Loucy (cell line): ENCODE data around the gene ITGA11.

Experiments used
- H2AFZ ChIP-seq: fragments of 200-600 bp; sonication (generic); 2 replicates; pipeline ENCODE4 v1.6.0; 2016; ENCODE audit warnings: antibody characterized with exemption, mild to moderate bottlenecking, low read length, moderate library complexity
- H3F3A ChIP-seq: fragments of 200-600 bp; 2 replicates; pipeline ENCODE4 v1.6.0; 2016; ENCODE audit warnings: antibody characterized with exemption, low read depth, mild to moderate bottlenecking
- H3K27me3 ChIP-seq: fragments of 200-600 bp; sonication (generic); 2 replicates; pipeline ENCODE4 v1.6.1; 2014; ENCODE audit warnings: low read length, mild to moderate bottlenecking; ENCODE audit not compliant: insufficient read depth, poor library complexity, severe bottlenecking
- H3K36me3 ChIP-seq: fragments of 200-600 bp; sonication (generic); 2 replicates; pipeline ENCODE4 v1.6.1; 2016; ENCODE audit warnings: low read length; ENCODE audit not compliant: insufficient read depth
- H3K4me1 ChIP-seq: fragments of 200-600 bp; sonication (generic); 2 replicates; pipeline ENCODE4 v1.5.1; 2014; ENCODE audit warnings: low read length, mild to moderate bottlenecking; ENCODE audit not compliant: insufficient read depth, poor library complexity, severe bottlenecking
- H3K4me2 ChIP-seq: fragments of 200-600 bp; sonication (generic); 2 replicates; pipeline ENCODE4 v1.6.0; 2014; ENCODE audit warnings: antibody characterized with exemption, low read length, low read depth, mild to moderate bottlenecking; ENCODE audit not compliant: poor library complexity, severe bottlenecking
- H3K4me3 ChIP-seq: fragments of 200-600 bp; sonication (generic); 2 replicates; pipeline ENCODE4 v1.5.1; 2014; ENCODE audit warnings: low read length, mild to moderate bottlenecking, mixed read lengths; ENCODE audit not compliant: poor library complexity, severe bottlenecking
- H3K79me2 ChIP-seq: fragments of 200-600 bp; sonication (generic); 2 replicates; pipeline ENCODE4 v1.6.1; 2014; ENCODE audit warnings: low read length; ENCODE audit not compliant: insufficient read depth
- H3K9ac ChIP-seq: fragments of 200-600 bp; sonication (generic); 2 replicates; pipeline ENCODE4 v1.6.0; 2014; ENCODE audit warnings: mild to moderate bottlenecking, low read depth, low read length, moderate library complexity; ENCODE audit not compliant: poor library complexity, severe bottlenecking
- H3K9me2 ChIP-seq: fragments of 200-600 bp; sonication (generic); replicated peaks from 2 replicates; pipeline ENCODE4 v1.6.1; 2016; ENCODE audit warnings: low read depth, low read length, mixed read lengths
- H3K9me3 ChIP-seq: fragments of 200-600 bp; sonication (generic); 2 replicates; pipeline ENCODE4 v1.6.1; 2014; ENCODE audit warnings: mild to moderate bottlenecking, antibody characterized with exemption, low read length, low read depth; ENCODE audit not compliant: insufficient read depth
- H4K20me1 ChIP-seq: fragments of 200-600 bp; sonication (generic); 2 replicates; pipeline ENCODE4 v1.6.0; 2014; ENCODE audit warnings: antibody characterized with exemption, low read length, mild to moderate bottlenecking; ENCODE audit not compliant: insufficient read depth, poor library complexity, severe bottlenecking
- CTCF ChIP-seq: fragments of 200-600 bp; sonication (generic); conservative IDR thresholded peaks from 2 replicates; pipeline ENCODE4 v1.5.1; 2014; ENCODE audit warnings: mild to moderate bottlenecking, antibody characterized with exemption, low read length
- EZH2phosphoT487 ChIP-seq: fragments of 200-600 bp; IDR thresholded peaks from 2 replicates; pipeline ENCODE4 v1.6.1; 2018; ENCODE audit warnings: antibody characterized with exemption, mild to moderate bottlenecking, moderate library complexity, borderline replicate concordance

The ITGA11 gene

GRCh38 chr15:68316061-68316804 is 115.7 kb downstream of the ITGA11 start:
- H3K4me3 ChIP-seq, result no peak overlapping the region
- no peak overlapping the region for H2AFZ ChIP-seq
- no peaks in the 10 kb centered on the region for H3K4me1 ChIP-seq
- TF ChIP-seq CTCF (peak; percentile 30; the same call in 1 of the 2 replicates), EZH2phosphoT487 (no peak)
- no peaks in the 10 kb centered on the region for H4K20me1 ChIP-seq
- H3F3A ChIP-seq, result no peaks in the 10 kb centered on the region
- H3K27me3 ChIP-seq, result no peaks in the 10 kb centered on the region
- H3K9me3 ChIP-seq, result no peaks in the 10 kb centered on the region
- no peaks in the 10 kb centered on the region for H3K9me2 ChIP-seq
- H3K36me3 ChIP-seq, result no peaks in the 10 kb centered on the region
- H3K9ac ChIP-seq, result no peak overlapping the region
- H3K79me2 ChIP-seq, result no peaks in the 10 kb centered on the region
- H3K4me2 ChIP-seq, result no peak overlapping the region

- H3K36me3 ChIP-seq, result no peaks in the 10 kb centered on the region
- no peak overlapping the region for H3K9ac ChIP-seq
- no peaks in the 10 kb centered on the region for H3K79me2 ChIP-seq
- H3K9me2 ChIP-seq, result no peaks in the 10 kb centered on the region
- no peaks in the 10 kb centered on the region for H3K9me3 ChIP-seq
- H3K27me3 ChIP-seq, result no peaks in the 10 kb centered on the region
- no peaks in the 10 kb centered on the region for H3K4me1 ChIP-seq
- H2AFZ ChIP-seq, result no peak overlapping the region
- no peaks in the 10 kb centered on the region for H4K20me1 ChIP-seq
- H3F3A ChIP-seq, result no peaks in the 10 kb centered on the region
- no peak for TF ChIP-seq EZH2phosphoT487
- no peak for TF ChIP-seq CTCF
- no peak overlapping the region for H3K4me3 ChIP-seq
- no peak overlapping the region for H3K4me2 ChIP-seq
Observed at GRCh38 chr15:68315495-68316031, 116.4 kb downstream of the ITGA11 start.

- Histone ChIP-seq H3K4me3 (no peak overlapping the region), H3F3A (no peaks in the 10 kb centered on the region), H4K20me1 (no peaks in the 10 kb centered on the region), H3K9ac (no peak overlapping the region), H3K4me1 (no peaks in the 10 kb centered on the region), H3K9me3 (no peaks in the 10 kb centered on the region), H3K27me3 (no peaks in the 10 kb centered on the region), H3K79me2 (no peaks in the 10 kb centered on the region), H3K9me2 (no peaks in the 10 kb centered on the region), H3K4me2 (no peak overlapping the region), H3K36me3 (no peaks in the 10 kb centered on the region), H2AFZ (no peak overlapping the region)
- TF ChIP-seq EZH2phosphoT487 (no peak), CTCF (no peak)
Observed at GRCh38 chr15:68315035-68315434, 116.9 kb downstream of the ITGA11 start.
